IPS DF 19.7 (cell line): ENCODE data around the gene DMAC2.
"Not testable (repeated sequence)": the region's sequence is repeated elsewhere in the genome, so short reads cannot be mapped to it uniquely, and the experiment has no call there.

ENCODE experiments used
- DNase-seq: peaks from one replicate; pipeline ENCODE4 v3.0.0-alpha.2; 2013; ENCODE audit warnings: low read depth, low spot score

Gene DMAC2

DNA sequence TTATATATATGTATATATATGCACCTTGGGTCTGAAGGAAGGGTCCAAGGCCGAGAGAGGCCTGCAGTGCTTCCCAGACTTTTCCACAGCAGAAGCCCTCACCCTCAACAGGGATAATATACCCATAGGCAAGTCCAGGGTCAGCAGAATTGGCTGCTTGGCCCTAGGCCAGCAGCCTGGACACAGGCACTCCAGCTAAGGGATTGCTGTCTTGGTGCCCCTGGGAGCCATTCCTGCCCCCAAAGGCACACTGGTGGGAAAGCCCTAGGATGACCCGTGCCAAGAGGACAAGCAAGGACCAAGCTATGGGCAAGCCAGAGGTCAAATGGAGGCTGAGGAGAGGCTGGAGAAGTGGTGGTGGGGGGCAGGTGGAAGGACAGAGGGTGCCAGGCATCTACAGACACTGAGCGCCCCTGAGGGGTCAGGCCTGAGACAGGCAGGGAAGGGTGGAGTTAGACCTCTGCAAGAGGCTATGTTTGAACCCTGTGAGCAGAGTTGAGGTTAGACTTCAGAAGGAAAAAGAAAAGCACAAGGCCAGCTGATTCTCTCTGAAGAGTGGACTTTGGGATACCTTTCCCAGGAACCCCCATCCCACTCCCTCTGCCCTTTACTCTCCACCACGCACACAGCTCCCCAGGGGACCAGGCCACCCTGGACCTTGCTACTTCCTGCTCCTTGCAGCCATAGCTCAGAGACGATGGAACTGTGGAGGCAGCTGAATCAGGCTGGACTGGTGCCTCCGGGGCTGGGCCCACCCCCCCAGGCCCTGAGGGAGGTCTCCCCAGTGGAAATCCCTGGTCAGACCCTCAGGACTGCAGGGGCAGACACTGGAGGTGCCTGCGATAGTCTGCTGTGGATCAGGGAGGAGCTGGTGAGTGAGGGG is 3.0 kb upstream of the DMAC2 start, which contains the start of gene ERICH4:
Gene ERICH4 (plus strand): TSS at position 684 of the 883 bp plus-strand sequence. CDS start 14 bp downstream, at position 698.
- no peak for DNase-seq

DNA sequence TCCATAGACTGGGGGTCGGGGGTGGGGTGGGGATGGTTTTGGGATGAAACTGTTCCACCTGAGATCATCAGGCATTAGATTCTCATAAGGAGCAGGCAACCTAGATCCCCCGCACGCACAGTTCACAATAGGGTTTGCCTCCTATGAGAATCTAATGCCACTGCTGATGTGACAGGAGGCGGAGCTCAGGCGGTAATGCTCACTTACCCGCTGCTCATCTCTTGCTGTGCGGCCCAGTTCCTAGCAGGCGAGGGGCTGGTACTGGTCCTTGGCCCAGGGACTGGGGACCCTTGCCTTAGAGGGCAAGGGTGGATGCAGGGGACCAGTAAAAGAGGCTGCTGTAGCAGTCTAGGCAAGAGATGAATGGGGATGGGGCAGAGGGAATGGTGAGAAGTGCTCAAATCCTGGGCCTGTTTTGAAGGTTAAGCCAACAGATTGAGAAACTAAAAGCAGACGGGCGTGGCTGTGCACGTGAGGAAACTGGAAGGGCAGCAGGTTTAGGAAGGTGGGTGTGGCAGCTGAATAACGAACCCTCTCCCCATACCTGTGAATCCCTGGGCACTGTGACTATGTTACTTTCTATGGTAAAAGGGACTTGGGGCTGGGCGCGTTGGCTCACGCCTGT is 1.7 kb upstream of the DMAC2 start:
- no peak for DNase-seq

DNA sequence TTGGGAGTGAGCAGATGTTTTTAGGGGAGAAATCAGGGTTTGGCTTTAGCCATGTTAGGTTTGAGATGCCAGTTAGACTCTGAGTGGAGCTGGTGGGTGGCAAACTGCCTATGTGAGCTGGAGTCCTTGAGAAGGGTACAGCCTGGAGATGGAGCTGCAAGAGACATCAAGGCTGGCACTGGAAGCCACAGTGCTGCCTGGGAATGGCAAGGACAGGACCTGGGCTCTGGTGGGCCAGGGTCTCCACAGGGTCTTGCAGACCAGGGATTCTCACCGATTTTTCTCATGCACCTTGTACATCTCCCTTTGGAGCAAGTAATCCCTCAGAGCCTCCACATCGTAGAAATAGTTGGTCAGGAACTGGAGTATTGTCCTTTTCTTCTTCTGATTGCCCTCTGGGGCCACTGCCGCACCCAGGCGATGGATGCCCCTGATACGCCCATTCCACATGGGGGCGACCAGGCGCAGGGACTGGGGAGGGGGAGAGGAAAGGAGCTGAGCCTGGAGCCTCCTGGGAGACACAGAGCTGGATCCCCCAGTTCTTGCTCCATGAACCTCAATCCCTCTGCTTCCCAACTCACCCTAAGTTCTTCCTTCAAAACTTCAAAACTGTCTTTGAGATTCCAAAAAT is 1.7 kb downstream of the DMAC2 start:
- no peak for DNase-seq

DNA sequence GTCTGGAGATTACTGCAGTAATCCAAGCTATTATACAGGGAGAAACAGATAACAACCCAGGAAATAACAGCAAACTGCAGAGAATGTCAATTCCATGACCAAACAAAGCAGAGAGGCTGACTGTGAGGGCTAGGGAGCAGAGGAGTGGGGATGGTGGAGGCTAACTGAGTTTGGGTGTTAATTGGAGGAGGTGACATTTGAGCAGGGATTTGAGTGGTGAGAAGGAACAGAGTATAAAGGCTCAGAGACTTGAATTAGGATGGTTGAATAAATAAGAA is 3.1 kb downstream of the DMAC2 start:
- DNase-seq, result no peak

DNA sequence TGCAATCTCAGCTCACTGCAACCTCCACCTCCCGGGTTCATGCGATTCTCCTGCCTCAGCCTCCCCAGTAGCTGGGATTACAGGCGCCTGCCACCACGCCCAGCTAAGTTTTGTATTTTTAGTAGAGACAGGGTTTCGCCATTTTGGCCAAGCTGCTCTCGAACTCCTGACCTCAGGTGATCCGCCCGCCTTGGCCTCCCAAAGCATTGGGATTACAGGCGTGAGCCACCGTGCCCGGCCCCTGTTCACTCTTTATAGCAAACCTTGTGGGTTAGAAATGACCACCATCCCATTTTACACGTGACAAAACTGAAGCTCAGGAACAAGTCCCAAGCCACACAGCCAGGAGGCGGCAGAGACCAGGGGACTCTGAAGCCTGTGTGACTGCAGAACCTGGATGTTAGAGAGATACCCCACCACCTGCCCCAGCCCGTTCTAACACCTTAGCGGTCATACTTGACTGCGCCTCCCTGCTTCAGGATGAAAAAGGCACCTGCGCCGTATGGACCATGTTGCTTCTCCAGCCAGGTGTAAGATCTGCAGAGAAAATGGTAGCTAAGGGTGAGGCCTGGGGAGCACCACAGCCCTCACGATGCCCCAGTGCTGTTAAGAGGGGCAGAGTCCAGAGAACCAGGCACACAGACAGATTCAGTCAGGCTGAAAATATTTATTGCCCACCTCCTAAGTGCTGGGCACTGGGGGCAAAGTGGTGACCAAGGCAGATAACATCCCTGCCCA is 3.6 kb downstream of the DMAC2 start:
- no peak for DNase-seq

DNA sequence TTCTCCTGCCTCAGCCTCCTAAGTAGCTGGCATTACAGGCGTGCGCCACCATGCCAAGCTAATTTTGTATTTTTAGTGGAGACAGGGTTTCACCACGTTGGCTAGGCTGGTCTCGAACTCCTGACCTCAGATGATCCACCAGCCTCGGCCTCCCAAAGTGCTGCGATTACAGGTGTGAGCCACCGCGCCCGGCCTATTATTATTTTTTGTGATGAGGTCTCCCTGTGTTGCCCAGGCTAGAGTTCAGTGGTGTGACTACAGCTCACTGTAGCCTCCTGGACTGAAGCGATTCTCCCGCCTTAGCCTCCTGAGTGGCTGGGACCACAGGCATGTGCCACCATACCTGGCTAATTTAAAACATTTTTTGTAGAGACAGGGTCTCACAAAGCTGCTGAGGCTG is 4.3 kb downstream of the DMAC2 start:
- not testable (repeated sequence) for DNase-seq

DNA sequence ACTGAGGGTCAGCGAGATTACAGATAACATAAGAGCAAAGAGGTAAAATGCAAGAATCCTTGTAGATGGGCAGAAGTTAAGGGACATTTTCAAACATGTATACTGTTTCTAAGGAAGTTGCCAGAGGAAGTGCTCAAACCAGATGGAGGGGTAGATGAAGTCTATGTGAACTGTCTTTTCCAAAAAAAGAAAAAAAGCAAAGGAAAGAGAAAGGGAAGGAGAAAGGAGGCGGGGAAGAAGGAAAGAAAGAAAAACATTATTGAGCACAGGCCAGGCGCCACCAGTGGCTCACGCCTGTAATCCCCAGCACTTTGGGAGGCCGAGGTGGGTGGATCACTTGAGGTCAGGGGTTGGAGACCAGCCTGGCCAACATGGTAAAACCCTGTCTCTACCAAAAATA is 5.3 kb downstream of the DMAC2 start:
- no peak for DNase-seq

DNA sequence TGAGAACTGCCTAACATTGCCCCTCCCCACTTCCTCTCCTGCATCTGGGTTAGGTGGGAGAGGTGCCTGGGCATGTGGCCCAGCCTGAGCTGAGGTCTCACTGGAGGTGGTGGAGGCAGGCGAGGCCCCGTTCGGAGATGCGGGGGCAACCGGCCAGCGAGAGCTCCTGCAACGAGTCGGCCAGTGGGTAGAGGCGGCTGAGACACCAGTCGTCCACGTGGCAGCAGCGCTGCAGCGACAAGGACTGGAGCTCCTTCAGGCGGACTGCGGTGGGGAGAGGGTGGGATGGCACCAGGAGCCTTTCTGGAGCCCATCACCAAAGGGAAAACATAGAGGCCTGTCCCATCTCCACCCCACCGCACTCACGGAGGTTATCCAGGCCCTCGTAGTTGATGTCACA is 6.5 kb downstream of the DMAC2 start:
- no peak for DNase-seq

DNA sequence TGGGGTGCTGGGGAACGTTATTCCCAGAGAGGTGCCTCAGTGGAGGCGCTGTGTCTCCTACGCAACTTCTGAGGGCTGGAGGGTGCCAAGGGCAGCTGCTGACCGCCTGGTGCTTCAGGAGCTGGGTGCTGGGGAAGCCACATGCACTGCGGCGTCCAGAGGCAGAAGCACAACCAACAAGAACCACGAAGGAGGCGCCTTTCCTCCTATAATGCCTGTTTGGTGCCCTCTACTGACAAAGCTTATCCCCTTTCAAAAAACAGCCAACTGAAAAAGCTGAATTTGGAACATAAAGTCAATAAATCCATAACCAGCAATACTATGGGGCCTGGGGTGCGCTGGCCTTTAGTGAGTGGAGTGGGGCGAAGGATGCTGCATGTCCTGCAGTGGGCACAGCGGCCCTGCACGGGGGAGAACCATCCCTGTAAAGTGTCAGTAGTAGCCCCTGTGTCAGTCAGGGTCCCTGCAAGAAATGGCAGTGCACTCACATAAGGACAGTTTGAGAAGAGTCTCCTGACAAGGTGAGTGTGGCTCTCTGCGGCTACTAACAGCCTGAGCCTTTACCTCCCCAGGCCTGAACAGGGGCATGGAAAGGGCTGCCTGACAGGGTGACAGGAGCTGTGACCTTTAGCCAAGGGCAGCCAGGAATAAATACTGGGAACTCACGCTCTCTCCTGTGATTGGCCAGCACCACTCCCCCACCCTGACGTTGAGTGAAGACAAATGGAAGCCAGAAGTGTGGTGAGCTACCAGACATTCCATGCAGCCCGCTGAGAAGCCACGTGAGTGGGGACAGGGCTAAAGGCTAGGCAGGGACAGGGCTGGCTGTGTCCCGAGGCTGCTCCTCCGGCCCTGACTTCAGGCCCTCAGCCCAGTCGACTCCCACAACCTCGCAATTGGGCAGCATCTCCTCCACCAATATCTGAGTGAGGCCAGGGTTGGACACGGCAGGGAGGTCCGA is 8.0 kb downstream of the DMAC2 start:
- no peak for DNase-seq

DNA sequence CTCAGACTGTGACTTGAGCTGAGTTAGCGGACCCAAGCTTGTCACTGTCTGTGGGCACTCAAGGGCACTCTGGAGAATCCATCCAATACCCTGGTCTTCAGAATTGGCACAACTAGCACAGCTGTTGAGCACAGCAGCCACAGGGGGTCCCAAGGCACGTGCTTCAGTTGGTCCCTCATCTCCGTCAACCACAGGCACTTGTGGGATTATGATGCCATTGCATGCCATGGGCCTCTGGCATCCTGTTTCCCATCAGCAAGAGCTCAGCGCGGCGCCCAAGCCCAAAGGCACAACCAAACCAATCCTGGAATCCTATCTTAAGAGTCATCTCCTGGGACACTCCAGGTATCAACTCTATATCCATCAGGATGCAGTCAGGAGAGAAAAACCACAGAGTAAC is 8.8 kb downstream of the DMAC2 start:
- DNase-seq, result no peak

DNA sequence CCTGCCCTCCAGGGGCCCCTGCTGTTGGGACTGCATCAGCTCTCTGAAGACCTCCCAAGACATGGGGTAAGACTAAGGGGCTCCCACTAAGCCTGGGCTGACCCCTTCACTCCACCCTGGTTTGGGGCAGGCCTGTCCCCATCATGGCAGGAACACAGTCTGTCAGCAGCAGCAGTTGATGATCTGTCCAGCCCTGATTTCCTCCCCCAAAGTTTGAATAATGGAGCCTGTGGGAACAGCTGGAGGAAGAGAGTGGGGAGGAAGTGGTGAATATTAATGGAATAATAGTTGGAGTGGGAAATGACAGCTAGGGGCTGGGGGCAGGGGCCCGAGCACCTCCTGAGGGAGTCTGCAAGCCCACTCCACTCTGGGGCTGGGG is 11.2 kb downstream of the DMAC2 start:
- no peak for DNase-seq

DNA sequence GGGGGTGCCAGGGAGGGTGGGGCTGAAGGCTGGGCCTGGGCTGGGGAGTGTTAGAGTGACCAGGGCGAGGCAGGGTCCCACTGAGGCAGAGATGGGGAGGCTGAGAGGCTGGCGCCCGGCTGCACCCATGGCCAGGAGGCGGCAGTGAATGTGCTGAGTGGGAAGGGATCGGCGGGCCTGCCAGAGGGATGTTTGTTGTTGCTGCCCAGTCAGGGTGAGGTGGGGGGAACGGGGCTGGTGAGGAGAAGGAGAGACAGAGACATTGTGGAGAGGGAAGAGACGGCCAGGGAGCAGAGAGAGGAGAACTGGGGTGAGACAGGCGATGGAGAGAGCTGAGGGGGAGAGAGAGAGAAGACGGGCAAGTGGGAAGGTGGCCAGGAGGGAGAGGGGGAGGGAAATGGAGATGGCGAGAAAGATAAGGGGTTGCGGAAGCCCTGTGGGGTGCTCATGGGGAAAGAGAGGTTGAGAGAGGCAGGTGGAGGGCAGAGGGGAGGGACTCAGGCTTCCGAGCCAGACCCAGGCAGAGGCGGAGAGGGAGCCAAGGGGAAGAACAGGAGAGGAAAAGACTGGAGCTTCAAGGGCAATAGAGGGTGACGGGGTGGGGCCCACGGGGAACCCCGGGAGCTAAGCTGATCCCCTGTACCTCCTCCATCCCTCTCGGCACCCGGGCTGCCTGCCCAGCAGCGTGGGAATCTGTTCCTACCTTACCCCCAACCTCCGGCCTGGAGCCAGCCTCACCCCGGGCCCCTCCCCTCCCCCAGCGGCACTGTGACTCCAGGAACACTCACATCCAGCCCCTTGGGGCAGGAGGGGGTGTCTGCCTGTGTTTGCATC is 11.8 kb downstream of the DMAC2 start:
- DNase-seq, result no peak

DNA sequence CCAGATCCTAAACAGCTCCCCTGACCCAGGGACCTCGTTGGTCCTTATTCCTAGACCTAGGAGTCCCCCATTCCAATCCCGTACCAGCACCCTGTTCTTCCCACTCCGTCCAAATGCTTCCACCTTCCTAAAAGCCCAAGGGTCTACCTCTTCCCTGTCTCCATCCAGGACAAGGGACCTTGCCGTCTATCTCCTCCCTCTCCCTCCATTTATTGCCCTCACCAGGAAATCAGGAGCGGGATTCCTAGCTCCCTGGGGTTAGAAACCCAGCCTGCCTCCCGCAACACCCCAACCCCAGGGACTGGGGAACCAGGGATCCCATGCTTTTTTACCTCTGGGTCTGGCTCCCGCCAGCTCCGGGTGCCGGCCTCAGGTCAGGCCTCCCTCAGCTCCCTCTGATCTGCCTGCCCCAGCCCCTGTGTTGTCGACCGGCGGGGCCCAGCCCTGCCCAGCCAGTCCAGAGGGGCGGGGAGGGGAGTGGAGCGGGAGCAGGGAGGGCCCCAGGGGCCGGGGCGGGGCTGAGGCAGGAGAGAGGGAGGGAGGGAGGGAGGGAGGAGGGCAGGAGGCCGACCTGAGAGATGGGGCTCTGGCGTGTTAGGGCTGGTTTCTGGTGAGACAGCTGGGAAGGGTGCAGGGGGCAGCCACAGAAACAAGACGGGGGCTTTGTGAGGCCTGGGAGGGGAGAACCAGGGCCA is 12.6 kb downstream of the DMAC2 start, which contains the start of gene B3GNT8:
Gene B3GNT8 (minus strand): TSS at position 423 of the 695 bp plus-strand sequence. CDS start 596 bp downstream, outside the sequence.
- no peak for DNase-seq

DNA sequence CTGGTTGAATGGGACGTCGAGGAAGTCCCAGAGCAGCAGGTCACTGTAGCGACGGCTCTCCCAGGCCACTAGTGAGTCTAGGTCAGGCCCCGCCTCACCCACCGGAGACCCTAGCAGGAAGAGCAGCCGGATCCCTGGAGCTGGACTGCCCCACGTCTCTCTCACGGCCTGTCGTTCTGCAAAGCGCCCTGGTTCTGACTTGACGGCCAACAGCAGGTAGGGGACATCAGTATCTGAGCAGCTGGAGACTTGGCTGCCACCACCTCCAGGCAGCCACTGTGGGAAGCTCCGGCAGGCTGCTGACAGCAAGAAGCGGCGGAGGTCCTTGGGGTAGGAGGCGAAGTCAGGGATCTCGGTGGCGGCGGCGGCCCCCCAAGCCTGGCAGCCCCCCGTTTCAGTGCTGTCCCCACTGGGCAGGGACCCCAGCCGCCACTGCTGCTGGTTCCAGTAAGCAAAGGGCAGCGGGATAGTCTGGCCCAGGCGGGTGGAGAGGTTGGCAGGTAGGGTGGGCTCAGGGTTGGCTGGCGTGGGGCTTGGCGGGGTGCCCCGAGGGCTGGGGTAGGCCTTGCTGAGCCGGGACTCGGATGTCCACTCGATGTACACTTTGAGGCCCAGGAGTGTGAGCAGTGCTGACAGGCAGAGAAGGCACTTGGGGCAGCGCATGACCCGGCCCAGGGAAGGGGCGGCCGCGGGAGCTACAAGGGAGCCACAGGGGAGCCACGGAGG is 13.4 kb downstream of the DMAC2 start:
- no peak for DNase-seq

DNA sequence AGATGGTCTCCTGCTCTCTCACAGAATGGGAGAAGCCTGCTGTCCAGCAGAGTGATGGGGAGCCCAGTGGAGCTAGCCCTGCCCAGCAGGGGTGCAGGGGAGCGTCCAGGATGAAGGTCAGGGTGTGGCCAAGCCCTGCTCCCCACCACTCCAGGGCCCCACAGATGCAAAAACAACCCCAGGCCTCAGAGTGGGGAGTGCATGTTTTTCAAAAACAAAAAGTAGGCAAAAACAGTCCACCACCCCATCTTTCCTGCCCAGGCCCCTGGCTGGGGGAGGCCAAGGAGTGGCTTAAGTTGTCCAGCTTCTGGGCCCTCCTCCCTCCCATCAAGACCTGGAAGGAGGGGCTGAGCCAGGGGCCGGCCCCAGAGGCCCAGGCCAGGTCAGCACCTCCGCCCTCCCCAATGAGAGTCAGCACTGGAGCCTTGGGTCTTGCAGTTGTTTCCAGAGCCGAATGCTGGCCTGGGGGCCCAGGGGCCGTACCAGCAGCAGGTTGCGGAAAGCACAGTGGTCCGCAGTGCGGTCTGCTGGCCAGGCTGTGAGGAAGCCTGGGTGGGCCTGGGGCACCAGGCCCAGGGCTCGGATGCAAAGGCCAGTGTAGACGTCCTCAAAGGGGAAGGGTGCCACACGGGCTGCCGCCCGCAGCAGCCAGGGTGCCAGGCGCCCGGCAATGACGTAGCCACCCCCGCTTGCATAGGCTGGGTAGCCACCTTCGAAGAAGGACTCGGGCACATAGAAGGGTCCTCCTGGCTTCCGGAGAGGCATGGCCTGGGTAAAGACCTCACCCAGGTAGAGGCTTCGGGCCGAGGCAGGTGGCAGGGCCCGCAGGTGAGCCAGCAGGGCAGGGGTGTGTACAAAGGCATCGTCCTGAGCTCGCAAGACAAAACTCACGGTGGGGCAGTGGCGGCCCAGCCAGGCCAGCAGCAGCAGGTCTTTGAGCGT is 14.3 kb downstream of the DMAC2 start:
- no peak for DNase-seq

DNA sequence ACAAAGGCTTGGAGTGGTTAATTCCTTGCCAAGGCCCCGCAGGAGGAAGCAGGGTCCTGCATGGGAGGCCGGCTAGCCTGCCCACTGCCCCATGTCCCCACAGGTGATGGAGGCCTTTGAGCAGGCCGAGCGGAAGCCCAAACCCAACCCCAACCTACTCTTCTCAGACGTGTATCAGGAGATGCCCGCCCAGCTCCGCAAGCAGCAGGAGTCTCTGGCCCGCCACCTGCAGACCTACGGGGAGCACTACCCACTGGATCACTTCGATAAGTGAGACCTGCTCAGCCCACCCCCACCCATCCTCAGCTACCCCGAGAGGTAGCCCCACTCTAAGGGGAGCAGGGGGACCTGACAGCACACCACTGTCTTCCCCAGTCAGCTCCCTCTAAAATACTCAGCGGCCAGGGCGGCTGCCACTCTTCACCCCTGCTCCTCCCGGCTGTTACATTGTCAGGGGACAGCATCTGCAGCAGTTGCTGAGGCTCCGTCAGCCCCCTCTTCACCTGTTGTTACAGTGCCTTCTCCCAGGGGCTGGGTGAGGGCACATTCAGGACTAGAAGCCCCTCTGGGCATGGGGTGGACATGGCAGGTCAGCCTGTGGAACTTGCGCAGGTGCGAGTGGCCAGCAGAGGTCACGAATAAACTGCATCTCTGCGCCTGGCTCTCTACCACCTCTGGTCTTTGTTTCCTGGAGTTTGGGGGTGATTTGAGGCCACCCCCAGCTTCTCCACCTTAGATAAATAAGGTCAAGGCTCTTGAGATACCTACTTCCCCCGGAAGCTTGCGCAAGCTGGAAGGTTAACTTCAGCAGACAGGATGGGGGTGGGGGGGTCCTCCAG is 15.2 kb downstream of the DMAC2 start:
- no peak for DNase-seq

DNA sequence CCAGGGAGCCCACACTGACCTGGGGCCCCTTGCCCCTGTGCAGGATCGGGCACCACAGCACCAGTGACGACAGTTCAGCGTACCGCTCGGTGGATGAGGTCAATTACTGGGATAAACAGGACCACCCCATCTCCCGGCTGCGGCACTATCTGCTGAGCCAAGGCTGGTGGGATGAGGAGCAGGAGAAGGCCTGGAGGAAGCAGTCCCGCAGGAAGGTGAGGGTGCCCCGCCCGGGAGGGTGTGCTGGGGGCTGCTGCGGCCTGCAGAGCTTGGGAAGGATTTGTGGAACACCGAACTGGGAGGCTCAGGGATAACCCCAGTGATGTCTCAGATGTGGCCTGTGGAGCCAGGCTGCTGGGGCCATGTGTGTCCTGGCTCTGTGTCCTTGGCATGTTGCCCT is 16.8 kb downstream of the DMAC2 start:
- DNase-seq, result no peak
